Stimulated activated CD4-positive, alpha-beta T cell treated with anti-CD3 and anti-CD28 coated beads, TNF-alpha, amount 100 ng/mL, for 24 hours (primary cell): ENCODE measurements around the gene UBAC2.

ENCODE experiments used
- DNase-seq, 3 experiments: peaks; one replicate each; pipeline ENCODE4 v3.0.0-alpha.2; 2020; ENCODE audit warnings: low read depth in 3 of 3

Gene UBAC2

GRCh38 chr13:99415851-99416331, 215.2 kb downstream of the UBAC2 start:
- peak in 1 of 3 experiments; percentile 61 for DNase-seq

- DNase-seq, result no peak
Measured at GRCh38 chr13:99416411-99417121, 215.9 kb downstream of the UBAC2 start.

GRCh38 chr13:99417201-99418102, 216.8 kb downstream of the UBAC2 start:
- no peak for DNase-seq

GRCh38 chr13:99418103-99418842, 217.6 kb downstream of the UBAC2 start:
- DNase-seq, result no peak

DNA sequence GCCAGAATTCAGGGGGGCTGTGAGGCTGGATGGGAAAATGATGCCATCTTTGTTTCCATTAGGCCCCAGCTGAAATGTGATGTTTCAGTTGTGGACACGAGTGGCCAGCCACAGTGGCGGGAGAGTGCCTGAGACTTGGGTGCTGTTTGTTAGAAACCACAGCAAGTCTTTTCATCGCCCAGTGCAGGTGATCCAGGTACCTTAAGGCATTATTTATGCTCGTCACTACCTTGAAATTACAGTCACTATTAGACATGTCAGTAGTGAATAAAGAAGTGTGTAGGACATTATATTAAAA, 218.1 kb downstream of the UBAC2 start:
- DNase-seq, result no peak

DNA sequence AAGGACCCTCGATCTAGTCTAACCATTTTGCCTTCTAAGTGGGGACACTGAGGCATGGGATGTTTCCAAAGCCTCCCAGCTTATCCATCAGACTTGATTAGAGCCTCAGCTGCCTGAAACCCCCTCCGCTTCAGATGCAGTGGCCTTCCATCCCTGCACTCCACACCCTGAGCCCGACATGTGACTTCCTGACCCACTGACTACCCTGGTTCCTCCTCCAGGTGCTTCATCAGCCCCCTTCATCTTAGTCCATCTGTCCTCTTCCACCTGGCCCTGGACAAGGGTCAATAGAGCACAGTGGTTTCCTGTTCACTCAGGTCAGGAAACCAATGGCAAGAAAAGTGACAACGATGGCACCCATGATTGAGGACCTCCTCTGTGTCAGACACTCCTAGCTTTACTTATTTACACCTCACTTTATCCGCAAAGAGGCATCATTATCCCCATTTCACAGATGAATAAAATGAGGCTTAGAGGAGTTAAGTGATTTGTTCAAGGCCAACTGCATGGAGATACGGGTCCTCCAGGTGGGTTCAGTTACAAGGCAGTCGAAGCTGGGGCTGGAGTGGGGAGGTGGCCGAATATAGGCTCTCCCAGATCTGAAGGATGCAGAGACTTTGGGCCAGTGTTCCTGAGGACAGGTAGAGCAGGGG, 219.1 kb downstream of the UBAC2 start:
- no peak for DNase-seq

DNA sequence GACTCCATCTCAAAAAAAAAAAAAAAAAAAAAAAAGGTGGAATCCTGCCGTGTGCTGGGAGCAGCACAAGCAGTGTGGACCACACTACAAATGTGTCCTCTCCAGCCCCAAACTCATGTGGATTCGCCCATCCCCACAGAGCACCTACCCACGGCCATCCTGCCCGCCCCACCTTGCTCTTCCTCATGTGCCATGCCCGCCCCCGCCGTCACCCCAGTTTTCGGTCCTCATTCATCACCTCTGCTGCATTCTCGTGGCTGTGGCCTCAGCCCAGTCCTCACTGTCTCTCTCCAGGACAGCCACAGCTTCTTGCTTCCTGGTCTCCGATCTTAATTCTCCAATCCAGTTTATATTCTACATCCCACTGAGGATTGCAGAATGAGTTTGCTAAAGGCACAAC, 220.6 kb downstream of the UBAC2 start:
- DNase-seq, result no peak

DNA sequence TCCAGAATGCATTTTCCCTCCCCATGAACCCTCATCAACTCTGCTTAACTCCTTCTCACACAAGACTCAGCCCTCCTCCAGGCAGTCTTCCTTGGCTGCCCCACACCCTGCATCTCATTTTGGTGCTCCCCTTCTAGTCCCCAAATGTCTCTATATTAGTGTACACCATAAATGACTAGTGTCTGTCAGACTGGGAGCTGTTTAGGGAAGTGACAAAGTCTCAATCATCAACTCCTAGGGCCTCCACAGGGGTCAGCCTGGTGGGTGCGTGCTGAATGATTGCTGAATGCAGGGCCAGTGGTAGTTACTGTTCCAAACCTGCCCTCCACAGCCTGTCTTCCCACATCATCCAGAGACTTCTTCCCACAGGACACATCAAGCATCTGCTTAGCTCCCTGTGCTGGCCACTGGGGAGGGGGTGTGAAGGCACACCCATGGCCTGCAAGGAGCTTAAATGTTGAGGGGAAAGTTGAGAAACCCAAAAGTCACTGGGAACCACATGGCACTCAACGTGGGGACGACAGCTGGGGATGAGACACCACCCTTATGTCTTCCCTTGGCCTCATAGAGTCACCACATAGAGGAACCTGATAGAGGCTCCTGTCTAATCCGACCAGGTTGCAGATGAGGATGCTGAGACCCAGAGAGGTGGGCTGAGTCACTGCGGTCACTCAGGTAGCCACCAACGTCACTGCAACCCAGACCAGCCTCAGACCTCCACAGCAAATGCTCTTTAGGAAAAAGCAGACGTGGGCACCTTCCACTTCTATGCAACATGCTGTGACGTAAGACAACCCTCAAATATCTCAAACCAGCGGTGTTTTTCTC, 221.3 kb downstream of the UBAC2 start:
- DNase-seq, result no peak

DNA sequence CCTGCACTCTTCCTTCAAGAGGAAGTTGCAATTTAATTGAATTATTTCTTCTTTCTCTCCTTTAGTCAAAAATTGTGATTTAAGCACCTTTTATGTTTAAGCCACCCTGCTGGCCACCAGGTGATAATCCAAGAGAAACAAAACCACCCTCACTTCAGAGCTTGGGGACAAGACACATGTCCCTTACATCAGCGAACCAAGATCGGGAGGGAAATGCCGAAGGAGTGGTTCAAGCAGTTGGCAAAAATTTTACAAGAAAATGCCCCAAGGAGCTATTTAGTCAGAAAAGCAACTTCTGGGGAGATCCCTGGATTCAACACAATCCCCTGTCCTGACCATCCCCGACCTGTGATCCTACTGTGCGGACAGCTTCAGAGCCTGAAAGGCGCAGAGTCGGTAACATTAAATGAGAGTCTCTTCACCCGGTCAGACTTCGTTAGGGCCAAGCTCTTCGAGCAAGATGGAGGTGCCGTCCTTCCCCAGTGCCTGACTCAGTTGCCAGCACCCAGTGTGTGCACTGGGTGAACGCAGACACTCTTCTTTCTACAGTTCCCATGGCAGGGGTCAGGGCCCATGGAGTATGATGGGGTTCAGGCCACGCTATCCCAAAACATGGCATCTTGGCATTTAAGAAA, 222.0 kb downstream of the UBAC2 start:
- no peak for DNase-seq

GRCh38 chr13:99425485-99426341, 225.1 kb downstream of the UBAC2 start:
- DNase-seq, result peak in 2 of 3 experiments; percentile 37 to 67

DNA sequence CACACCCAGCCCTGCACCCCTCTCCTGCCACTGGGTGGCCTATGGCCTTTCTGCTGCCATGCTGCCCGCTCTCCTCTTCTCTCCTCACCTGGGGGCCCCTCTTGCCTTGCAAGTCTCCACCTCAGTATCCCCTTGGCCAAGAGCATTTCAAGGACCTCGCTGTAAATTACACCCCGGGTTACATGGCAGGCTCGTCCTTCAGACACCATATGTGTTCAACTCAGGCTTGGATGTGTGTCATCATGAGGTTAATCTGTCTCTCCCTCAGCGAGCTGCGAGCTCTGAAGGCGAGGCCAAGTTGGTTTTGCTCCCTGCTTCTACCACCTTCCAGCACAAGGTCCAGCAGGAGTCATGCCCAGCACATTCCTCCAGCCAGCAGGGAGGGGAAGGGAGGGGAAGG, 225.8 kb downstream of the UBAC2 start:
- DNase-seq, result no peak

- no peak for DNase-seq
Measured at GRCh38 chr13:99429670-99430069, 229.0 kb downstream of the UBAC2 start.

DNA sequence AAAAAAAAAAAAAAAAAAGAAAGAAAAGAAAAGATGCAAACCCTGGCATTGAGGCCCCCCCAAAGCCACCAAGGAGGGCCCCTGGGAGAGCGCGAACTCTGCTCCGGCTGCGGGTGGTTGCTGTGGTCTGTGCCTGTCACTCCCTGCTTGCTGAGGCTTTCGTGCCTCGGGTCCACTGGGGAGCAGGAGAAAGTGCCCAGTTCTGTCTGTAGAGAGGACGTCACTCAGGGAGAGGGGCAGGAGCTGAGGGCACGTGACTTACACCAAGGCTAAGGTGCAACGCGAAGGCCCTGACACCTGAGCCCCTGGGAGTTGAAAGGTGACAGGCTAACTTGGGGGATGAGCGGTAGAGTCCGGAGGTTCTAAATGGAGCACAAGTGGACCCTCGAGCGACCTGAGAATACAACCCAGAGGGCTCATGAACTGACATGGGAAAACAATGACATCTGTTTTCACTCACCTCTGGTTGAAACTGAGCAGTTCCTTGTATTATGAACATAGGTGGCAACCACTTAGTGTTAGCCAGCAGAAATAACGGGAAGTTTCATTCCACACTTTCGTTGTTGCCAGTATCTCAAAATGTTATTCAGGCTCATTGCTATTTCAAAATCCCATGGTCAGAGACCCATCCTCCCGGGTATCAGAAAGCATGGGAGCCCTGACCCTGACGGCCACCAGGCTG, 231.4 kb downstream of the UBAC2 start:
- no peak for DNase-seq

DNA sequence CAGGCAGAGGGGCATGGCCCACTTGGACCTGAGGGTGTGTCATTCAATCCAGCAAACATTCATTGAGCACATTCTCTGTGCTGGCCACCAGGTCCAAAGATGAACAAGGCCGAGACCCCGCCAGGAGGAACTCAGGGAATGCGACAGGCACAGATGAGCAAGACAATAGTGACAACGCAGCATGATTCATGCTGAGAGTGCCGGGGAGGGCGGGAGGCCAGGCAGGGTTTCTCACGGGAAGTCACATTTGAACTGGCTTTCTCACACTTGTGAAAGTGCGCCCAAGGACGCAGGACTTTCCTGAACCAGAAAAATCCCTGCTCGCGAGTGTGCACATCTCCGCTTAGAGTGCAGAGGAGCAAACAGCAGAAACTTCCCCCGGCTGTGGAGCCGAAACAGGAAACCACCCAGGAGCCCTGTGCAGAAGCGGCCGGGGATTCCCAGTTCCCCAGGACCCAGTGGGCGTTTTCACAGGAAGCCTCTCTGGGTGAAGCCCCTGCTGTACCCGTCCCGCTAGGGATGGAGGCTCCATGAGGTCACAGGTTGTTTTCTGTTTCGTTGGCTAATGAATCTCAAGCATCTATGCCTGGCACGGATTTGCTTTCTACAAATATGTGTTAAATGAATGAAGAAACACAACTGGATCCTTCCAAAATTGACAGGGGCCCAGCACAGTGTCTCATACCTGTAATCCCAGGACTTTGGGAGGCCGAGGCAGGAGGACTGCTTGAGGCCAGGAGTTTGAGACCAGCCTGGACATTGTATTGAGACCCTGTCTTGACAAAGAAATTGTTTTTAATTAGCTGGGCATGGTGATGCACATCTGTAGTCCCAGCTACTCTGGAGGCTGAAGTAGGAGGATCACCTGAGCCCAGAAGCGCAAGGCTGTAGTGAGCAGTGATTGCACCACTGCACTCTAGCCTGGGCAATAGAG, 232.2 kb downstream of the UBAC2 start:
- peak; percentile 74 to 93 (median 75) for DNase-seq

DNA sequence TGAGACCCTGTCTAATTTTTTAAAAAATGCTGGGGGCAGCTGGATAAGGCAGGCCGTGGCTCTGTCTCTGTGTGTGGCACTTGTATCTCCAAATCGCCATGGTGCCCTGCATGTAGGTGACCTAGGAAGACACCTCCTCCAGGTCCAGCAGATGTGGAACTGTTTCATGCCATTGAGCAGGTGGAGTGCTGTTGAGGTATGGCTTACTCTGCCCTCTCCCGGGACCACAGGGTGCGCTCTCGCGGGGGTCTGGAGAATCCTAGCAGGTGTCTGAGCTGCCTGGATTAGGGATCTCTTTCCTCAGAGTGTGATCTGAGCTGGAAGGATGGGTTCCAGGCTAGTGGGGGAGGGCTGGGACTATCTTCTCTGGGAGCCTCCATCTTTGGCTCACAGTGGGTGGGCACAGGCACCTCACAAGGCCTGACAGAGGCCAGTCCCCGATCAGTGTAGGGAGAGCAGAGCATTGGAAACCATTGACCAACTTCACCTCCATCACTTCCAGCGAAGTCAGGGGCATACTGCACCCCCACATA, 233.0 kb downstream of the UBAC2 start:
- no peak for DNase-seq

DNA sequence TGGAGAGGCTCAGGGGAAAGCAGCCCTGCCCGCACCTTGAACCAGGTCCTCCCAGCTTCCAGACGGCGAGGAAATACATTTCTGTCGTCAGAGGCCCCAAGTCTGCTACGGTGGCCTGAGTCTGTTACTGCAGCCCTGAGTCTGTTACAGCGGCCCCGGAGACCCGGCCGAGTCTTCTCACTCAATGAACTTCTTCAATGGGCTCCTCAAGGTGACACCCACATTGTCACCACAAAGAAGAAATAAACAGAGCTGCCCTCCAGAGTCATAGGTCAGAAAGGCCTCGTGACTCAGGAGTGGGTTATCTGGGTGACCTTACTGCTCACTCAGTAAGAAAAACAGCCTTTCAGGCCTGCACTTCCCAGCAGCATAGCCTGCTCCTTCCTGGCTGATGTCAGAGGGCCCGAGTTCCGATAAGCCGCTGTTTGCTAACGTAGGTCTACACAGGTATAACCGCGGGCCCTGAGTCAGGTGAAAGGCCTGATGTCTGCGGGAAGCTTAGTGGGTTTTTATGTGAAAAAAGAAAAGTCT, 233.7 kb downstream of the UBAC2 start:
- peak; percentile 53 to 82 (median 60) for DNase-seq

DNA sequence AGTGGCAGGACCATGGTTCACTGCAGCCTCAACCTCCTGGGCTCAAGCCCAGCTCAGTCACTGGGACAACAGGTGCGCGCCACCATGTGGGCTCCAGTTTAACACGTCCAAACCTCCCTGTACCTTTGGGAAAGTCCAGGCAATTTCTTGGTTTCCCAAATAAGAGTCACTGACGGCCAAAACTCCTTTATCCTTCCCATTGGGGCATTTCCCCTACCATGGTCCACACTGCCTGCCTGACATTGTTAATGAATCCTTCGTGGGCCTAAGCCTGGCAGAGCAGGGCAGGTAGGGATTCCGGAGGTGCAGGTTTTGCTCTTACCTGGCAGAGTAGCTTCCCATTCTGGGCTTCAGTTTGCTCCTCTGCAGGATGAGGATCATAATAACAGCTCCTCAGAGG, 234.5 kb downstream of the UBAC2 start:
- DNase-seq, result no peak
